T-helper 1 cell treated with Interleukin-12 subunit alpha and Interleukin-12 subunit beta and Interleukin-4 antibody, amounts not matched to agents 30 μg/mL and 1 μg/mL, for 36 hours (primary cell): ENCODE measurements around the gene ACSS1.

ENCODE experiments used
- H3K27ac Mint-ChIP-seq: one replicate; pipeline ENCODE4 v1.8.0; 2021; ENCODE audit warnings: mild to moderate bottlenecking, mixed read lengths
- H3K27me3 Mint-ChIP-seq: one replicate; pipeline ENCODE4 v1.8.0; 2021; ENCODE audit warnings: low read depth, mixed read lengths
- H3K36me3 Mint-ChIP-seq: one replicate; pipeline ENCODE4 v1.8.0; 2021; ENCODE audit warnings: low read depth, mixed read lengths
- H3K4me1 Mint-ChIP-seq: one replicate; pipeline ENCODE4 v1.8.0; 2021; ENCODE audit warnings: low read depth, mixed read lengths
- H3K4me3 Mint-ChIP-seq: one replicate; pipeline ENCODE4 v1.8.0; 2021; ENCODE audit warnings: mild to moderate bottlenecking, moderate library complexity, mixed read lengths
- H3K9me3 Mint-ChIP-seq: one replicate; pipeline ENCODE4 v1.8.0; 2021; ENCODE audit warnings: mixed read lengths

The ACSS1 gene

DNA sequence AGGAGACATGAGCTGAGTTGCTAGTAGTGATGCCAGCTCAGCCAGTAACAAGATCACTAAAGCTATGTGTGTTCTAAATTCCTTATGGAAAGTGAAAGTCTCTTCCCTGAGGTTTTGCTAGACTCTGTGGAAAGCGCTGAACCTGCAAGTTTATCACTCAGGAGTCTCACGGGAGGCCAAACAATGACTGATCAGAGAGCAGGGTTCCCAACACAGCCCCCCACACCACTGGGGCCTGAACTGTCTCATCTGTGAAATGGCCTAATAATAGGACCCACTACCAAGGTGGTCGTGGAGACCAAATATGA is 19.9 kb downstream of the ACSS1 start:
- Mint-ChIP-seq H3K27ac (no peak overlapping the region), H3K27me3 (no peaks in the 10 kb centered on the region), H3K9me3 (no peaks in the 10 kb centered on the region), H3K36me3 (no peaks in the 10 kb centered on the region), H3K4me1 (peaks cover 23% of the 10 kb centered on the region), H3K4me3 (no peak overlapping the region)

DNA sequence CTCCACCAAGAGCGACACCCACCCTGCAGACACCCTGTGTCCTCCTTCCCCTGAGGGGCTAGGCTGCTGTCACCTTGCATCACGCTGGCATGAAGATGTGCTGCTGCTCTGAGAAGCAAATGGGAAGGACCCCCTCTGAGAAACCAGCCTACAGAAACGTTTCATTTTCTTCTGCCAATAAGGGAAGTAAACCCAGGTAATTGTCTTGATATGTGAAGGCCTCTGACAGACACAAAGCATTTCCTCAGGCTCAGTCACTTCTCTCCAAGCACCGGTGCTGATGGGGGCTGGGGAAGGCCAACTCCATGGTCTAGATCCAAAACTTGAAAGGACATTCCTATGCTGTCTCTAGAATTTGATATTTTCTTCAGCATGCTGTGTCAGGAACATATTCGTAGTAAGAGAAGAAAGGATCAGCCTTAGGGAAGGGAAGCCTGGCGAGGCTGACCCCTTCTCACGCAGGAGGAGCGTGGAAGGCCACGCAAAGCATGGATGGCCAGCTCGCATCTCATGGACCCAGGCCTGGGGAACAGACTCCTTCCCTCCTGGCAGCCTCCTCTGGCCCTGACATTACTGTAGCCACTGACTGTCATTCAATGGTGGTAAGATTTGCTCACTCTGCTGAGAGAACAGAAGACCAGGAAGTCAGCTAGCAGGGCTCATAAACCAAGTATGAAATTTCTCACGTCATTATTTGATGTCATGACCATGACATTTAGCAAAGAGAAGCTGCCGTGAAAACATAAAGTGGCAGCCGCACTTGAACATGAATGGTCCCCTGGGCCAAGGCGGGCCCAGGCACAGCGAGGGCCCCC is 20.4 kb downstream of the ACSS1 start:
- H3K4me3 Mint-ChIP-seq, result no peak overlapping the region
- no peaks in the 10 kb centered on the region for H3K36me3 Mint-ChIP-seq
- H3K27ac Mint-ChIP-seq, result no peak overlapping the region
- H3K4me1 Mint-ChIP-seq, result peaks cover 19% of the 10 kb centered on the region
- no peaks in the 10 kb centered on the region for H3K27me3 Mint-ChIP-seq
- no peaks in the 10 kb centered on the region for H3K9me3 Mint-ChIP-seq

DNA sequence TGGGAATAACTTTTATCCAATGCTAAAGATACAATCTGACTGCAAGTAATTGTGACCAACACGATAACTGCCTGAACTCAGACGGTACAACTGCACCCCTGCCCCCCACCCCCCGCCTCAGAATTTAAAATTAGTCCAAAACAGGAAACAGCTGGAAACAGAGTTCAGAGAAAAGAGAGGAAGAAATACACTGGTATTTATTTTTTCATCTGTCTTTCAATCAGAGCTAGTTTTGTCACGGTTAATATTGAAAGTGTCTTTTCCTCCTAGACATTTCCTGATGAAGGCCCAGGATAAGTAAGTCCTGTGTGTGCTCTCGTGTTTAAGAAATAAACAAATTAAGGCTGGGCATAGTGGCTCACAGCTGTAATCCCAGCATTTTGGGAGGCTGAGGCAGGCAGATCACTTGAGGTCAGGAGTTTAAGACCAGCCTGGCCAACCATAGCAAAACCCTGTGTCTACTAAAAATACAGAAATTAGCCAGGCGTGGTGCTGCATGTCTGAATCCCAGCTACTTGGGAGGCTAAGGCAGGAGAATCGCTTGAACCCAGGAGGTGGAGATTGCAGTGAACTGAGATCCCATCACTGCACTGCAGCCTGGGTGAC is 21.5 kb downstream of the ACSS1 start:
- H3K27me3 Mint-ChIP-seq, result no peaks in the 10 kb centered on the region
- peaks cover 18% of the 10 kb centered on the region for H3K4me1 Mint-ChIP-seq
- H3K4me3 Mint-ChIP-seq, result no peak overlapping the region
- H3K9me3 Mint-ChIP-seq, result no peaks in the 10 kb centered on the region
- H3K27ac Mint-ChIP-seq, result no peak overlapping the region
- no peaks in the 10 kb centered on the region for H3K36me3 Mint-ChIP-seq

DNA sequence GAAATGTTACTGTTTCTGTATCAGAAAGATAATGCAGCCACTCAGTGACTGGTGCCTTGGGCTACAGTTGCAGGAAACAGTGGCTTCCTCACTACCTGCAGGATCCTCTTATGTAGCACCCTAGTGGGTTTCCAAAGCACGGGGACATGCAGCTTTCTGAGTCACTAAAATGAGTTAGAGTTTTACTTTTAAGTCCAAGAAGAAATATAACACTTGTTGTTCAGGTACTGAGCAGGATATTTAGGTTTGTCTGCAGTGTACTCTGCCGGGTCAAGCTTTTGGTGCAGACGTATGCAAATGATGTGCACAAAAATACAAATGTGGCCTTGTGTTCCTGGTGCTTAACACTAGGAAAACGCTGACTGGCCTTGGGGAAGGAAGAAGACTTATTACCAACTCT is 22.0 kb downstream of the ACSS1 start:
- no peaks in the 10 kb centered on the region for H3K36me3 Mint-ChIP-seq
- no peak overlapping the region for H3K4me3 Mint-ChIP-seq
- no peaks in the 10 kb centered on the region for H3K27me3 Mint-ChIP-seq
- no peaks in the 10 kb centered on the region for H3K9me3 Mint-ChIP-seq
- no peak overlapping the region for H3K27ac Mint-ChIP-seq
- peaks cover 18% of the 10 kb centered on the region for H3K4me1 Mint-ChIP-seq

DNA sequence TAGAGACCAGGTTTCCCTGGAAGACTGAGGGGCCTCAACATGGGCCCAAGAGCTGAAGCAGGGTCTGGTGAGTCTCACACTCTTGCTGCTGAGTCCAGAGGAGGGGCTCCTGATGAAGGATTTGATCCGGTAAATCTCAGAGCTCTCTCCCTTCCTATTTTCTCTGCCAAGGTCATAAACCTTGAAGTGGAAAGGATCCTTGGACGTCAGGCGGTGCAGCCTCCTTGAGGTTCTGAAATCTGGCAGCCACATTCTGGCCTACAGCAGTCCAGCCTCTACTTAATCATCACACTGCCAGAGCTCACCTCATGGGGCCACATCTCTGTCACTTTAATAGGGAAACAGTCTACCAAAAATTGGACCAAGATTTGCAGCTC is 24.0 kb downstream of the ACSS1 start:
- H3K4me1 Mint-ChIP-seq, result peaks cover 18% of the 10 kb centered on the region

DNA sequence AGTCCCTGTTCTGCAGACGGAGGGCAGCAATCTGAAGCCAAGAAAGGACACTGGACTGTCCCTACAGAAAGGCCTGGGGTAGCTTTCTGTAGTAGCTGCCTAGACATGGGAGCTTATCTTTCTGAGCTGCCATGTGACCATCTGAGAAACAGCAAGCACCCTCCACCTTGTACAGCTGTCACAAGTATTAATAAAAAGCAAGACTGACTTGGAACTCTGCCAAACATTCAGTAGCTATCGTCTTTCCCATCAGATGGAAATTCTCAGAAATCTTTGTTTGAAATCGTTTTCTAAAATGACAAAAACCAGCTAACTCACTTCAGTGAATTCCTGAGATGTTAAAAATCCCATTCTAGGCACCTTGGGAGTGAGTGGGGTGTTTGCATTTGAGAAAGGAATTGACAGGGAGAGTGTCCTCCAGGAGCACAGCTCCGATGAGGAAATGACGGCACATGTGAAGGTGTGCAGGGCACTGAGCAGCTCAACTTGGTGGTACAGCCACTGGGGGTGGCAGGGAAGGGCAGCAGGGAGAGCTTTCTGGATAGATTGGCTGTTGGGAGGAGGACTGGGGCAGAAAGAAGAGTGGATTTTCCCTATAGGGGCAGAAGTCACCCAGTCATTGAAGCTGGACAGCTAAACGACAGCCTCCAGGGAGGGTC is 24.5 kb downstream of the ACSS1 start:
- Mint-ChIP-seq H3K9me3 (no peaks in the 10 kb centered on the region), H3K4me1 (peaks cover 18% of the 10 kb centered on the region), H3K27ac (no peak overlapping the region), H3K4me3 (no peak overlapping the region), H3K27me3 (no peaks in the 10 kb centered on the region), H3K36me3 (peaks cover 2% of the 10 kb centered on the region)

More for the DNA sequence above, 24.0 kb downstream of the ACSS1 start:
- H3K9me3 Mint-ChIP-seq, result no peaks in the 10 kb centered on the region
- H3K36me3 Mint-ChIP-seq, result peaks cover 2% of the 10 kb centered on the region
- H3K27ac Mint-ChIP-seq, result no peak overlapping the region
- H3K4me3 Mint-ChIP-seq, result no peak overlapping the region
- no peaks in the 10 kb centered on the region for H3K27me3 Mint-ChIP-seq

DNA sequence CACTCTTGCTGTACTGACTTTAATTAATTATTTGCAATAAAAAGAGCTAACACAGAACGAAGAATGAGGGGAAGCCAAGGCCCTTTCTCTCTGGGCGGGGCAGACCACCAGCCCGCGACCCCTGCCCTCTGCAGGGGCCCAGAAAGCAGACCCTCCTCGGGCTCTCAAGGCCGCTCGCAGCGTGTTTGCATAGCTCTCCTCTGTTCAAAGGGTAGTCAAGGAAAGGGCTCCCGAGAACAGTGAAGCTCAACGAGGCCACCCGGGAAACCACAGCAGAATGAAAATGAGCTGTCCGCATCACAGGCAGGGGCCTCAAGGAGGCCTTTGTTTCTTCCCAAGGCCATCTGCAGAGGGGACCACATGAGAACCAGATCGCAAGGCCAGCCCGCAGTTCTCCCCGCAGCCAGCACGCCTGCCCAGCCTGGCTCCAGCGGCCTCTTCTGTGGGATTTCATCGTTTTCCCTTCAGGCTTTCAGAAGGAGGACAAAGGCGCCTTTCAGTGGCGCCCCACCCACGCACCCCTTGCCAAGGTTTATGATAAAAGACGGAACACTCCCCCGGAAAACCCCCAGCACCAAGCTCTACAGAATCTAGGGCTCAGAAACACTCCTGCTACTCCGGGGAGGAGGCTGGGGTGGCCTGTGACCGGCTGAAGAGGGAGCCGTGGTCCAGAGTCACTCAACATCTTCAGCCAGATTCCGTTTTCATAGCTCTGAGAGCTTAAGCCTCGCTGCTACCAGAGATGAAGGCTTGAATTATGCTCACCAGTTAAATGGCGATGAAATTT is 25.3 kb downstream of the ACSS1 start:
- Mint-ChIP-seq H3K9me3 (no peaks in the 10 kb centered on the region), H3K27me3 (no peaks in the 10 kb centered on the region), H3K27ac (no peak overlapping the region), H3K36me3 (peaks cover 2% of the 10 kb centered on the region), H3K4me3 (no peak overlapping the region), H3K4me1 (peaks cover 18% of the 10 kb centered on the region)

DNA sequence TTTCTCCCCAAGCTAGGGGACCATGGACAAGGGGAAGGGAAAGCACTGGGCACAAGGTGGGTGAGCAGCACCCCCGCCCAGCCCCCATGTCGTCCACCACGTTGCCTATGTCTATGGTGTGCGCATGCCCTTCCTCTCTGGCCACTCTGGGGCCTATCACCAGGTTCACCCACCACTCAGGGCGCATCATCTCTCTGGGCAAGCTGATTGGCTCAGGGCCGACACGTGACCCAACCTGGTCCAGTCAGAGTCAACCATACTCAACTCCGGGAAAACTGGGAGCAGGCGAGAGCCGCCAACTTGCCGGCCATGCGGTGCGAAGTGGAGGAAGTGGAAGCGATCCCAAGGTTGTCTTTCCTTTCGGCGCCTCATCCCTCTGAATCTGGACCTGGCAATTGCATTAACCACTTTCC is 25.9 kb downstream of the ACSS1 start:
- Mint-ChIP-seq H3K27ac (no peak overlapping the region), H3K36me3 (peaks cover 2% of the 10 kb centered on the region), H3K27me3 (no peaks in the 10 kb centered on the region), H3K4me1 (peaks cover 15% of the 10 kb centered on the region), H3K9me3 (no peaks in the 10 kb centered on the region), H3K4me3 (no peak overlapping the region)

DNA sequence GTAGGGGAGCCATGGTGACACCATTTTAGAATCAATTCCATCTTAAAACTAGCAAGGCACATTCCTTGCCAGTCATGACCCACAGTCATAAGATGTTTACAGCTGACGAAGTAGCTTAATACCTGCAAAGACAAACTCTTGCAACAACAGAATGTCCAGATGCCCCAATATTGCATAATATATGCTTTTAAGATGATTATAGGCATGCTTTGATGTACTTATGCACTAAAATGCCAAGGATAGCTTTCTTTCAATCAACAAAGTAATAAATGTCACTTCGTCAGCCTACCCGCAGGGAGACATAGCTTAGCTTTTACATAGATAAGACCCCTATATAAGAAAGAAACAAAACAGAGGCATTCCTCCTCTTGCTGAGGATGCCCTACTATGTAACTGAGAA is 26.7 kb downstream of the ACSS1 start:
- Mint-ChIP-seq H3K4me3 (no peak overlapping the region), H3K27me3 (no peaks in the 10 kb centered on the region), H3K9me3 (no peaks in the 10 kb centered on the region), H3K36me3 (peaks cover 2% of the 10 kb centered on the region), H3K27ac (no peak overlapping the region), H3K4me1 (peaks cover 7% of the 10 kb centered on the region)

DNA sequence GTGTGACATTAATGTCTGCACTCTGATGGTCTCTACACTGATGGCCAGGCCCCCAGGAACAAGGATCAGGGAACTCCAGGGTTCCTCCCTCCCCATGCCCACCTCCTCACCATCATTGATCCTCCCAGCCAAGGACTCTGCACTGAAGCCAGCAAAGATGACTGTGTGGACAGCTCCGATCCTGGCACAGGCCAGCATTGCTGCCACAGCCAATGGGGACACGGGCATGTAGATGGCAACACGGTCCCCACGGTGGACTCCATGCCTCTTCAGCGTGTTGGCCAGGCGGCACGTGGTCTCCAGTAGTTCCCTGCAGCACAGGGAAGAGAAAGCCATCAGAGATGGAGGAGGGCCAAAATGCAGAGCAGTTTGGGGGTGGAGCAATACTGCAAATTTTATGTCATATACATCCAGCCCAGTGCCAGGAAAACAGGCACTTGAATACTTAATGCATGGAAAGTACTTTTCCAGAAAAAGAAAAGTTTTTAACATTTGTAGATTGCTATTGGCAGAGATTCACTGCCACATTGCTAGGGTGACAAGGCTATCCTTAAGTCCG is 27.2 kb downstream of the ACSS1 start:
- Mint-ChIP-seq H3K4me3 (no peak overlapping the region), H3K4me1 (peaks cover 2% of the 10 kb centered on the region), H3K27ac (no peak overlapping the region), H3K27me3 (no peaks in the 10 kb centered on the region), H3K36me3 (peaks cover 2% of the 10 kb centered on the region), H3K9me3 (no peaks in the 10 kb centered on the region)

DNA sequence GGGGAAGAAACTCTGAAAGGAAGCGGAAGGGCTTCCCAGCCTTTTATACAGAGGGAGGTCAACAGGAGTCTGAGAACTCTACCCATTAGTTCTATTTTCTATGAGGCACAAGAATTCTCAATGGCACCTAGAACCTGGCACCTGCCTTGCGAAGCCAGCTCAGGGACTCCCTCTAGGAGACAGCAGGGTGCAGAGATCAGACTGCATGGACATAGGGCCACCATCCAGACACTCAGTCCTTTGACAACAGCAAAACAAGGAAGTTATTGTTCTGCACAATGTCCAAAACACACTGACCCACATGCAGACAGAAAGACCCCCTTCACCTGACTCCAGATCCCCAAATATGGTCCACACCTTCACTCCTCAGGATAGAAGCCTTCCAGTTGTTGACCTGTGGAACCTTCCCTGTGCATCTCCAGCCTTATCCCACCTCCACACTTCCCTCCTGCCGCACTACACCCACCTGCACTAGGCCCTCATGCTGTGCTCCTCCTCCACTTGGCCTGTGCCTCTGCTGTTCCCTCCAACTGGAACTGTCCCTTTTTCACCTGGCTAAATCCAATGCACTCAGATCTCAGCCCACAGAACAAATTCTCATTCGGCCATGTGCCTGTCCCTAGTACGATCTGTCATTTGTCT is 27.8 kb downstream of the ACSS1 start:
- Mint-ChIP-seq H3K27me3 (no peaks in the 10 kb centered on the region), H3K4me1 (no peaks in the 10 kb centered on the region), H3K9me3 (no peaks in the 10 kb centered on the region), H3K4me3 (no peak overlapping the region), H3K36me3 (peaks cover 2% of the 10 kb centered on the region), H3K27ac (no peak overlapping the region)

DNA sequence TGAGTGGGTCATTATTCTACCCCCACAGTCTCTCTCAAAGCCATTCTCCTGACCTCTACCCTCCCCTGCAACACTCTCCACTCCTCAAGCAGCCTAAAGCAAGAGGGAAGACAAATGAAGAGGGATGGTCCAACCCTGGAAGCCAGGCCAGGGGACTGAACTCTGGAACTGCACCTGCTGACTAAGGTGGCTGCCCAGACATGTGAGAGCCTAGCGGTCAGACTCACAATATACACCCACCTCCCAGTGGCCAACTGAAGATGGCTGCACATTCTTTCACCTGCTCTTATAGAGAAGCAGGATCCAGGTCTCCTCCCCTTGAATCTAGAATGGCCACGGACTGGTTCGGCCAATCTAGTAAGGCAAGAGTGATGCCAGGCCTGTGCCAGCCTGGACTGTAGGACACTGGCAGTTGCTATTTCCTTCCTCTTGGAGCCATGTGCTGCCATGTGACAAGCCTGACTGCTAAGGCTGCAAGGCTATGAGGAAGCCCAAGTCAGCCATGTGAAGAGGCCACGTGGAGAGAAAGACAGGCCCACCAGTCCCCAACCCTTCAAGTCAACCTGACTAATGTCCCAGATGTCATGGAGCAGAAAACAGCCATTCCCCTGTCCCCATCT is 31.8 kb downstream of the ACSS1 start:
- Mint-ChIP-seq H3K4me3 (no peak overlapping the region), H3K9me3 (no peaks in the 10 kb centered on the region), H3K36me3 (peaks cover 2% of the 10 kb centered on the region), H3K4me1 (no peaks in the 10 kb centered on the region), H3K27ac (no peak overlapping the region), H3K27me3 (no peaks in the 10 kb centered on the region)

DNA sequence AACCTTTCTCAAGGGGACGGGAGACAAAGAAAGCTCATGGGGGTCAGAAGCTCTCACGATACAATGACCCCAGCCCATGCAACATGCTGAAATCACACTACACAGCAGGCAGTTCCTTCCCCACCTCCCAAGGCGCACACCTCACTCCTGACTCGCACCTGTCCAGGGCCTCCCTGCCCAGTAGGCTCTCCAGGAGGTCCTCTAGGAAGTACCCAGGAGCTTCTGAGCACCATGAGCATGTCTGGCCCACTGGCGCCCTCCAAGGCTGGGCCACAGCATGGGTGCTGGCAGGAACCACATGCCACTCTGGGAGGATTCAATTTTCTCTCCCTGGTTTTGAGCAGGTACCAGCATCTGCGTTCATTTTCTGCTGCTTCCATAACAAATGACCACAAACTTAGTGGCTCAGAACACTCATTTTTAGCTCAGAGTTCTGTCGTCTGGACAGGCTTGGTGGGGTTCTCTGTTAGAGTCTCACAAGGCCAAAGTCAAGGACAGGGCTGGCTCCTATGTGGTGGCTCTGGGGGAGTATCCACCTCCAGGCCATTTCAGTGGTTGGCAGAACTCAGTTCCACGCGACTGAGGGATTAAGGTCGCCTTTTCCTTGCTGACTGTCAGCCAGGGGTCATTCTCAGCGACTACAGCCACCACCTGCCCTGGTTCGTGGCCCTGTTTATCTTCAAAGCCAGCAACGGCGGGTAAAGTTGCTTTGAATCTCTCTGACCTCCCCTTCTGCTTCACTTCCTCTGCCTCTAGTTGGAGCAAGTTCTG is 32.7 kb downstream of the ACSS1 start:
- H3K36me3 Mint-ChIP-seq, result no peaks in the 10 kb centered on the region
- no peaks in the 10 kb centered on the region for H3K27me3 Mint-ChIP-seq
- H3K27ac Mint-ChIP-seq, result no peak overlapping the region
- H3K4me1 Mint-ChIP-seq, result no peaks in the 10 kb centered on the region
- H3K9me3 Mint-ChIP-seq, result no peaks in the 10 kb centered on the region
- no peak overlapping the region for H3K4me3 Mint-ChIP-seq
